Mesothelial cell of epicardium (in vitro differentiated cells): ENCODE measurements around the gene SYPL1. TPM values are rescaled to one million over a fixed set of nuclear protein-coding genes. Genes with fewer than 3 reads are reported as not detected.

Source experiments
- DNase-seq, 2 experiments: peaks; one replicate each; pipeline ENCODE4 v3.0.0; 2021; ENCODE audit warnings: low spot score in 2 of 2; ENCODE audit not compliant: unreplicated experiment in 2 of 2
- H3K27ac Mint-ChIP-seq: 2 replicates; pipeline ENCODE4 v1.8.0; 2021; ENCODE audit warnings: mixed read lengths
- H3K27me3 Mint-ChIP-seq: 2 replicates; pipeline ENCODE4 v1.8.0; 2021; ENCODE audit warnings: low read depth, mixed read lengths
- H3K36me3 Mint-ChIP-seq: 2 replicates; pipeline ENCODE4 v1.8.0; 2021; ENCODE audit warnings: mixed read lengths
- H3K4me1 Mint-ChIP-seq: 2 replicates; pipeline ENCODE4 v1.8.0; 2021; ENCODE audit warnings: mixed read lengths
- H3K4me3 Mint-ChIP-seq: 2 replicates; pipeline ENCODE4 v1.8.0; 2021; ENCODE audit warnings: mild to moderate bottlenecking, moderate library complexity, mixed read lengths
- H3K9me3 Mint-ChIP-seq: 2 replicates; pipeline ENCODE4 v1.8.0; 2021; ENCODE audit warnings: mixed read lengths
- CTCF ChIP-seq: fragments of 200-600 bp; sonication (generic); IDR thresholded peaks from one replicate; pipeline ENCODE4 v1.5.0; 2021; ENCODE audit warnings: antibody characterized with exemption; ENCODE audit not compliant: unreplicated experiment
- total RNA-seq: library from RNA; stranded (reverse); gene quantifications from 3 replicates; pipeline ENCODE4 v1.2.1, GENCODE V29; 2021

SYPL1 gene
- total RNA-seq, 1 donor from 2014 or later, result 64.0 TPM

GRCh38 chr7:106050746-106051117 lies 61.4 kb downstream of the SYPL1 start:
- TF ChIP-seq CTCF, result no peak
- Mint-ChIP-seq H3K4me1 (peaks cover 11% of the 10 kb centered on the region), H3K27ac (no peak overlapping the region), H3K36me3 (no peaks in the 10 kb centered on the region), H3K27me3 (peaks cover 12% of the 10 kb centered on the region), H3K4me3 (no peak overlapping the region), H3K9me3 (no peaks in the 10 kb centered on the region)
- no peak for DNase-seq

GRCh38 chr7:106050002-106050745 lies 61.9 kb downstream of the SYPL1 start:
- H3K27ac Mint-ChIP-seq, result no peak overlapping the region

GRCh38 chr7:106049139-106049752 lies 62.9 kb downstream of the SYPL1 start:
- Mint-ChIP-seq H3K4me3 (no peak overlapping the region), H3K27ac (no peak overlapping the region), H3K27me3 (peaks cover 27% of the 10 kb centered on the region), H3K9me3 (no peaks in the 10 kb centered on the region), H3K36me3 (no peaks in the 10 kb centered on the region), H3K4me1 (peaks cover 11% of the 10 kb centered on the region)
- no peak for DNase-seq
- no peak for TF ChIP-seq CTCF

More at GRCh38 chr7:106050002-106050745, 61.9 kb downstream of the SYPL1 start:
- TF ChIP-seq CTCF, result no peak
- H3K4me3 Mint-ChIP-seq, result no peak overlapping the region
- H3K4me1 Mint-ChIP-seq, result peaks cover 11% of the 10 kb centered on the region
- no peaks in the 10 kb centered on the region for H3K36me3 Mint-ChIP-seq
- no peak for DNase-seq
- H3K9me3 Mint-ChIP-seq, result no peaks in the 10 kb centered on the region
- H3K27me3 Mint-ChIP-seq, result peaks cover 18% of the 10 kb centered on the region

- DNase-seq, result no peak
- no peak for TF ChIP-seq CTCF
- Mint-ChIP-seq H3K27me3 (peaks cover 26% of the 10 kb centered on the region), H3K9me3 (no peaks in the 10 kb centered on the region), H3K36me3 (no peaks in the 10 kb centered on the region), H3K27ac (no peak overlapping the region), H3K4me1 (peaks cover 11% of the 10 kb centered on the region), H3K4me3 (no peak overlapping the region)
Measured at GRCh38 chr7:106048706-106049020, 63.4 kb downstream of the SYPL1 start.

- Mint-ChIP-seq H3K27me3 (peaks cover 25% of the 10 kb centered on the region), H3K36me3 (no peaks in the 10 kb centered on the region), H3K4me1 (peaks cover 11% of the 10 kb centered on the region), H3K9me3 (no peaks in the 10 kb centered on the region), H3K27ac (no peak overlapping the region), H3K4me3 (no peak overlapping the region)
- no peak for DNase-seq
- TF ChIP-seq CTCF, result no peak
Measured at GRCh38 chr7:106047818-106048705, 64.0 kb downstream of the SYPL1 start.
